T-helper 22 cell (primary cell): Measurements from ENCODE around the gene LRIG1.

Experiments
- DNase-seq: peaks from one replicate; pipeline ENCODE4 v3.0.0-alpha.2; 2020; ENCODE audit warnings: low read depth

LRIG1 gene

DNA sequence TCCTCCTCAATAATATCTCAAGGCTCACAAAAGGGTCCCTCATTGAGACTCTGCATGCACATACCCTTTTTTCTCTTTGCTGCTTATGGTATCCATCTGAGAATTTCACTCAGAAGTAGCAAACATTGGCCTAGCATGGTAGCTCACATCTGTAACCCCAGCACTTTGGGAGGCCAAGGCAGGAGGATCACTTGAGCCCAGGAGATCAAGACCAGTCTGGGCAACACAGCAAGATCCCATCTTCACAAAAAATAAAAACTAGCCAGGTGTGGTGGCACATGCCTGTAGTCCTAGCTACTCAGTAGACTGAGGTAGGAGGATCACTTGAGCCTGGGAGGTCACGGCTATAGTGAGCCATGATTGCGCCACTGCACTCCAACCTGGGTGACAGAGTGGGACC lies 11.7 kb downstream of the LRIG1 start:
- DNase-seq: no peak

DNA sequence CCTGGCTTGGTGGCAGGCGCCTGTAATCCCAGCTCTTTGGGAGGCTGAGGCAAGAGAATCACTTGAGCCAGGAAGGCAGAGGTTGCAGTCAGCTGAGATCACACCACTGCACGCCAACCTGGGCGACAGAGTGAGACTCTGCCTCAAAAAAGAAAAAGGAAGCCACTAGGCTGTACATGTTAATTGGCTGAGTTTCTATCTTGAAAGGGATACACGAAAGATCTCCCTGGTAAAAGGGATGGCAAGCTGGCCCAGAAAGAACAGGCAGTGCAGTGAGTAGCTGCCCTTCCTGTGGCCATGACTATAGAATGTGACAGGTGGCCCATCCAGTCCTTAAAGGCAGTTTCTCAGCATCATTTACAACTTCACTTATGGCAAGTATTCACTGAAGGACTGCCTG lies 12.3 kb downstream of the LRIG1 start:
- no peak for DNase-seq

DNA sequence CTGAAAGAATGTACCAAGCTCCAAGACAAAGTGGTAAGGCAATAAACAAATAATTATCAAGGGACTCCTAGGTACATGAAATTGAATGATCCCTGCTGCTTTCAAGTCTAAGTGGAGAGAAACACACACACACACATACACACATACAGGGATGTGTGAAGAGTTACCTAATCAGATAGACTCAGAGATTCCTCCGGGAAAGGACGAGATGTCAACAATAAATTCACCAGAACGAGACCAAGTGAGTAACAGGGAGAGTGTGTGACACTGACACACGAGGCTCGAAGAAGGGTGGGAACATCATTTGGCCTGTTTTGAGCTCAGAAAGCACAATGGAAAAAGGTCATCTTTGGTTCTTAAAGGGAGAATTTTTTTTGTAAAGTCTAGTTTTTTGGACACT lies 13.4 kb downstream of the LRIG1 start:
- no peak for DNase-seq

DNA sequence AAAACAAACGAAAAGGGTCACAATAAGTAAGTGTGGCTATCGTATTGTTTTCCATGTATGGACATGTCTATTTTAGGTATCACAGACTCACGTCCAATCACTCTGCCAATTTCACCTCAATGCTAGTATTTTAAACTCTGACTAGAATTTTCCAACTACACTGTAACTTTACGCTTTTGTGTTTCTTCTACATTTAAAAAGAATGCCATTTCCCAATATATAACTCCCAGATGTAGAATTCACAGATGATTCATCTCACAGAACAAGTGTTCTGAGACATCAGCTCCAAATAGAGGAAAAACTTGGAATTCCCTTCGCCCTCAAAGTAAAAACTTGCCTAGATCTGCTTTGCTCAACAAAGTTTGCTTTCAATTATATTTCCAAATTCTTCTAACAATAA lies 14.2 kb downstream of the LRIG1 start:
- DNase-seq: no peak

- no peak for DNase-seq
Measured at GRCh38 chr3:66486202-66486601, 14.6 kb downstream of the LRIG1 start.

DNA sequence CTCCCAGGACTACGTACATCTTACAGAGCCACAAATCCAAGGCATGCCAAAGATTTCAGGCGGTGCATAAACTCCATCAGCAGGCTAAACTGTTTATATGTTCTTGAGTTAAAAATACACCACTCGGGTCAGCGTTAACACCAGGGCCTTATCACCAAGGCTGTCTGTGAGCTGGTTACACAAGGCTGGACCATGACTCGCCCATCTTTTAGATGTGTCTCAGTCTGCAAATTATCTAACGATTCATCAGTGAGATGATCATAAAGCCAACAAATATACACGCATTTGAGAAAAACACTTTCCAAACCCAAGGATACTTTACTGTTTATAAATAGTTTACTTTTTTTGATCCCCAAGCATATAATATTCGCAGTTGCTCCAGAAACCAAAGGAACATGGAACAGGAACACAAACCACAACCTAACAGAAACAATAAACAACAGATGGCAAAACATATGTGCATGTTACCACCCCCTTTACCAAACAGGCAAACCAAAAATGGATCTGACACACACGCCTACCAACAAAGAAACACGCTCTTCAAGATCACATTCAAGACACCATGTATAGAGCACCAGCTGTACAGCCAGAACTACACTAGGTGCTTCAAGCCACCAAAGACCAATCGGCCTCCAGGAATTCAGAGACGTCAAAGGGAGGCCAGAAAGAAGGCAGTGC lies 15.4 kb downstream of the LRIG1 start:
- no peak for DNase-seq

GRCh38 chr3:66484106-66484844 lies 16.5 kb downstream of the LRIG1 start:
- DNase-seq: no peak

GRCh38 chr3:66483409-66483906 lies 17.4 kb downstream of the LRIG1 start:
- DNase-seq: no peak

DNA sequence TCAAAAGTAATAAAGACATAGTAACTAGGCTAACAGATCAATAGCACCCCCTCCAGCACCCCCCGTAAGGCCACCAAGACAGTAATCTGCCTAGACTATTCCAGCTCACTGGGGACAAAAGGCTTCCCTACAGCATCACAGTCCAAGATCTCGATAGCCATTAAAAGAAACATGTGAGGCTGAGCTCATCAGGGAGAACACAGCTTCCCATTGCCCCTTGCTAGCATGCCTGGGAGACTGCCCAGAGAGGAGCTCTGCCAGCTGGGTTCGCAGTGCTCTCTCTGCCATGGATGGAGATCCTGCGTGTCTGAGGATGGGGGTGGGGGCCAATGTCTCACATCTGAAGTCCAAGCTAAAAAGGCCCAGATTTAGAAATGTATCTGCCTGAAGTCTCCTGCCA lies 17.8 kb downstream of the LRIG1 start:
- no peak for DNase-seq

DNA sequence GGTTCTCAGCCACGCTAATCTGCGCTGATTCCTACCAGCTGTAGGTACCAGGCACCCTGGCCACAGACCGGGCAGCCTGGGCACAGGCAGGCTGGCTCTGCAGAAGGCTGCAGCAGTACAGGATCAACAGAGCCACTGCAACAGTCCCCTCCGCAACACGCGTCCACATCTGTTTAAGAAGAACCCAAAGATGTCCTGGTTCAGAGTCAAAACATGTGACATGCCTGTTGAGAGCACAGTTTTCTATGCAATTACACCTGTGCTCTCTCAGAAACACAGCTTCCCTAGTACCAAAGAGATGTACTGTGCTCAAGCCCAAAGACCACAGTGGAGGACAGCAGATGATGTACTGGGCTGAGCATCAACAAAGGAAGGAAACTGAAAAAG lies 18.8 kb downstream of the LRIG1 start:
- DNase-seq: no peak

- no peak for DNase-seq
Measured at GRCh38 chr3:66481071-66482017, 19.5 kb downstream of the LRIG1 start.

GRCh38 chr3:66480666-66481065 lies 20.2 kb downstream of the LRIG1 start:
- peak; percentile 38 for DNase-seq

DNA sequence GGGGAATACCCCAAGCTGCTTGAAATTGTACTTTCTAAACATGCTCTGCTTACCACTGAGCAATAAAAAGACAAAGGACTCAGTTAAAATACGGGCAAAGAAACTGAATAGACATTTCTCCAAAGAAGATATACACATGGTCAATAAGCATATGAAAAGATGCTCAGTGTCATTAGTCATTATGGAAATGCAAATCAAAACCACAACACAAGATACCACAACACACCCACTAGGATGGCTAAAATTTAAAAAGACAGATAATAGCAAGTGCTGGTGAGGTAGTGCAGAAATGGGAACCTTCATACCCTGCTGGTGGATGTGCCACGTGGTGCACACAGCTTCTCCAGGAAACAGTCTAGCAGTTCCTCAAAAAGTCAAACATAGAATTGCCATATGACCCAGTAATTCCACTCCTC lies 21.3 kb downstream of the LRIG1 start:
- DNase-seq: no peak

GRCh38 chr3:66478960-66479359 lies 21.9 kb downstream of the LRIG1 start:
- no peak for DNase-seq

- no peak for DNase-seq
Measured at GRCh38 chr3:66477856-66478255, 23.0 kb downstream of the LRIG1 start.

GRCh38 chr3:66476852-66477381 lies 23.9 kb downstream of the LRIG1 start:
- no peak for DNase-seq

DNA sequence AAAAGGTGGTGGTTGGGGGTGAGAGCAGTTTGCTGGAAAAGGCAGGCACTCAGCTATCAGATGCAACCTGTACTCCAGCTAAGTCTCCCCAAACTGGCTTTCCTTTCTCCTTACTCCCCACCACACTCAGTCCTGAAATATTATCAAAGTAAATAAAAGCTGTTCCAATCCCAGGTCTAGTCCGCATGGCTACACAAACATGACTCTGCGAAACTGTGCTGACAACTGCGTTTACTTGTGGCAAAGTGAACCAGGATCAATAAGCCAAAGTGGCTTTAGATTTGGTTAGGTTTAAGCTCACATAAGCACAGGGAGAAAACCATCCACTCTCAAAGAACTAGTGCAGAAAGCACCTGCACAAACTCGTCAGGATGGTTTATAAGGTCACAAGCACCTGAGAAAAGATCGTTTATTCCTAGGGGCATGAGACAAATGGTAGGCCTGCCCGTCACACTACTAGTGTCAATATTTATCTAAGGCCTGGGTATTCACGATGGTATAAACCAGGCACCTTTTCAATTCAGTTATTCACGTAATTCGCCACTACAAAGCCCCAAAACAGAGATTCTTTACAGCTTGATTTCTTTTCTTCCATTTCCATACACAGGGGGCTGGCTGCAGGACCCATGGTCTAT lies 25.3 kb downstream of the LRIG1 start:
- DNase-seq: no peak

DNA sequence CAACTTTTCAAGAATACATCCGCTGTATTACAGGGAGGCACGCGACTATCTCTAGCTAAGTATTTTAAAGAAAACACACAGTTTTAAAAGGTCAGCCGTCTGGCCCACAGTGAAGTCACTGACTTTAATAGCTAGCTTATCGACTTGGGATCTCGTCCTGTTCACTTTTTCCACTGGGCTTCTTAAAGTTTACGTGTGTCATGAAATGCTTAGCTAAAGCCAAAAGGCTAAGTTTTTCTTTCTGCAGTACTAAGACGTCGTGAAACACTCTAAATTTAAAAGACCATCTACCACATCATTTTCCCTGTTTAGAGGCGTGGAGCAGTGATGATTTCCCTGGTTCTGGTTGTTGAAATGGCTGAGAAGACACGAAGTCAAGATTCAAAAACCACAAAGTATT lies 27.1 kb downstream of the LRIG1 start:
- DNase-seq: no peak

DNA sequence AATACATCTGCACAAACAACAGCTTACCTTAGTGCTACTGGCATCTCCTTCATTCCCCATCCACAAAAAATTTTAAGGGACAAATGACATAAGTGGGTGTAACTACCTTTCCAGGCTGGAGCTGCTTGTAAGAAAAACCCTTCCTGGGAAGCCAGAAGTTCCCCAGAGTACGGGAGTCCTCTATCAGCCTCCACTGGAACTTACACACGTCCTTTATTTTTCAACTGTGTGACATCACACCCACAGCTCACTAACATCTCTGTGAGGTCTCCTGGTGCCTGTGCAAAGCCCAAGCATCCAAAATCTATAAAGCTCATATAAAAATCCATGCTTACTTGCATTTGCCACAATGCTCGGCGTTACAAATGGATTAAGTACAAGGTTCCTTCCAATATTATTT lies 27.6 kb downstream of the LRIG1 start:
- DNase-seq: no peak

- DNase-seq: peak; percentile 16
Measured at GRCh38 chr3:66472313-66473134, 28.3 kb downstream of the LRIG1 start.
